GM18505 (cell line): ENCODE data around the gene LPIN1.
"Not testable (repeated sequence)": the region's sequence is repeated elsewhere in the genome, so short reads cannot be mapped to it uniquely, and the experiment has no call there.

Experiments used
- ATAC-seq: cut with Tn5 transposase; IDR thresholded peaks from one replicate; pipeline ENCODE4 v1.9.1; 2021; ENCODE audit not compliant: unreplicated experiment
- POLR2A ChIP-seq: IDR thresholded peaks from 4 replicates; pipeline ENCODE4 v1.6.1; 2011; ENCODE audit warnings: borderline replicate concordance; ENCODE audit not compliant: insufficient read depth, insufficient read length; ENCODE audit errors: extremely low read depth

Gene LPIN1

DNA sequence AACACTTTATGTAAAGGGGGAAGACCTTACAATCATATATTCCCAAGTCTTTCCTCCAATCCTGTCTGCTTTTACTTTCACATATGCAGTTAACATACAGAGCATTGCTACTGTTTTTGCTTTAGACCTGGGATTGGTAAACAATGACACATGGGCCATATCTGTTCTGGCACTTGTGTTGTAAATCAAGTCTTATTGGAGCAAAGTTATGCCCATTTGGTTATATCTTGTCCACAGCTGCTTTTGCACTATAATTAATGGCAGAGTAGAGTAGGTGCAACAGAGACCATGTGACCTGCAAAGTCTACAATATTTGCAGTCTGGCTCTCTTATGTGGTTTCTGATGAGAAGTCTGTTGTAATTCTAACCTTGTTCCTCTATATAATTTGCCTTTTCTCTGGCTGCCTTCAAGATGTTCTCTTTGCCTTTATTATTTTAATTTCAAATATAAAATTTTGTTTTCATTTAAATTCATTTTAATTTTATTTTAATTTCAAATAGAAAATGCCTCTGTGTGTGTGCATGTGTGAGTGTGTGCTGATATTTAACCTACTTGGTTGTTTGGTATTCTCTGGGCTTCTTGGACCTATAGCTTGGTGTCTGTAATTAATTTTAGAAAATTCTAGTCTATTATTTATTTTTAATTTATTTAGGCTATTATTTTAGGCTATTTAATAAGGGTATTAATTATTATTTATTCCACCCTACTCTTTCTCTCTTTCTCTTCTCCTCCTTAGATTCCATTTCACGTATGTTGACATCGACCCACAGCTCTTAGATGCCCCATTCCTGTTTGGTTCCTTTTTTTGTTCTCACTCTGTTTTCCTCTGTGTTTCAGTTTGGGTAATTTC is 16.8 kb upstream of the LPIN1 start:
- no peak for TF ChIP-seq POLR2A
- no peak for ATAC-seq

- ATAC-seq: not testable (repeated sequence)
These were observed 15.0 kb upstream of the LPIN1 start for GRCh38 chr2:11731214-11731984.

DNA sequence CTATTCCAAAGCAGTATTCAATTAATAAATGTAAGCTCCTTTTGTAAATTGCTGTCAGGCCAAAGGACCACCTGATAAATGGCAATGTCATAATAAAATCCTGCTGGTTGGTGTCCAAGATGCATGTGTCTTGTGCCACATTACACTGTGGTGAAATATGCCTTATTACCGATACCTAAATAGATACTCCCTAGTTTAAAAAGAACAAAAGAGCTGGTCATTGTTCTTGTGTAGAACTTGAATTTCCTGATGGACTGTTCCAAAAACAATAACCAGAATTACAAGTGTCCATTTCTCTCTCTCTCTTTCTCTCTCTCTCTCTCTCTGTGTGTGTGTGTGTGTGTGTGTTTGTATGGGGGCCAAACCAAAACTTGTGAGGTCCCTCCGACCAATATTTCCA is 13.8 kb upstream of the LPIN1 start:
- ATAC-seq: no peak
- no peak for TF ChIP-seq POLR2A

GRCh38 chr2:11737852-11738251 is 8.6 kb upstream of the LPIN1 start:
- ATAC-seq: not testable (repeated sequence)

GRCh38 chr2:11738589-11739436 is 7.6 kb upstream of the LPIN1 start:
- ATAC-seq: peak; percentile 63
- no peak for TF ChIP-seq POLR2A

- TF ChIP-seq POLR2A: no peak
- no peak for ATAC-seq
These were observed 5.7 kb upstream of the LPIN1 start for GRCh38 chr2:11740723-11741122.

GRCh38 chr2:11742317-11742701 is 4.1 kb upstream of the LPIN1 start:
- TF ChIP-seq POLR2A: no peak
- ATAC-seq: no peak

DNA sequence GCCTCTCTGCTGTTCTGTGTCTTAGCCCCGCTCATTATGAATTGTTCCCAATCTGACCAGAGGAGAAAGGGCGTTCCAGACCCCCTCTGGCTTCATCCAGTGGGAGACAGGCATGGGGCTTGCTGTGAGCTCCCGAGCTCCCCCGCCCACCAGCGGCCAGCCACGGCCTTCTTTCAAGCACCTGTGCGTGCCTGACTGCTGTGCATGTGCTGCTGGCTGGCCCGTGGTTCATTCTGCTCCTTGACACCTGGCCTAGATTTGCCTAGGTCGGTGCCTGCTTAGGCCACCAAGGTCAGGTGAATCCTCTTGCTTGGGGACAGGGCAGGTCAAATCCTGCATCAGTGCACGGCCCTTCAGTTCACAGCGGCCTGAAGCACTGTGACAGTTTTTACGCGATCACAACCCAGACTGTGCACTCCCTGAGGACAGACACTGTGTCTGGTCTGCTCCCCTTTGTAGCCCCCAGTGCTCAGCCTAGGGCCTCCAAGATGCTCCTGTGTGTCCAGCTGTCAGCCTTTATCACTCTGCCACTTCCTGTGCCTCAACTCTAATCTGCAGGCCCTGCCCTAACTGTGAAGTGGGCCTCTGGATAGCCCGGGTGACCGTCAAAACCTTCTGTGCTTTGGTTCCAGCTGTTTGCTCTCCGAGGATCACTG is 3.6 kb upstream of the LPIN1 start:
- ATAC-seq: no peak

DNA sequence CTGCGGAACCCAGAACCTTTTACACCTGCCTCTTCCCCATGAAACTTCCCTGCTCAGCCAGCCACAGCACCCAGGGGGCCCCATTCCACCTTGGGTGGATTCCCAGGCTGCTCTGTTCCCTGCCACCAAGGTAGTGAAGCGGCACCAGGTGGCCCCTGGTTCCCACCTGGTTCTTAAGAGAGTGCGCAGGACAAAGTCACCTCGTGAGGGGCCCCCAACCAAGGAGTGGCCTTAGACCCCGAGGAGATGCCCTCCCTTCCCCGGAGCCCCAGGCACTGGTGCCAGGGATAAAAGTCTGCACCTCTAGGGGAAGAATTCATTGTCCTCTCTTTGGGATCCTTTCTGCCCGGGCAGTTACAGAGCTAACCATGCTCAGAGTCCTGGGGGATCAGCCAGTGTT is 3.1 kb upstream of the LPIN1 start:
- TF ChIP-seq POLR2A: no peak
- no peak for ATAC-seq

More for the DNA sequence above, 3.6 kb upstream of the LPIN1 start:
- TF ChIP-seq POLR2A: no peak

DNA sequence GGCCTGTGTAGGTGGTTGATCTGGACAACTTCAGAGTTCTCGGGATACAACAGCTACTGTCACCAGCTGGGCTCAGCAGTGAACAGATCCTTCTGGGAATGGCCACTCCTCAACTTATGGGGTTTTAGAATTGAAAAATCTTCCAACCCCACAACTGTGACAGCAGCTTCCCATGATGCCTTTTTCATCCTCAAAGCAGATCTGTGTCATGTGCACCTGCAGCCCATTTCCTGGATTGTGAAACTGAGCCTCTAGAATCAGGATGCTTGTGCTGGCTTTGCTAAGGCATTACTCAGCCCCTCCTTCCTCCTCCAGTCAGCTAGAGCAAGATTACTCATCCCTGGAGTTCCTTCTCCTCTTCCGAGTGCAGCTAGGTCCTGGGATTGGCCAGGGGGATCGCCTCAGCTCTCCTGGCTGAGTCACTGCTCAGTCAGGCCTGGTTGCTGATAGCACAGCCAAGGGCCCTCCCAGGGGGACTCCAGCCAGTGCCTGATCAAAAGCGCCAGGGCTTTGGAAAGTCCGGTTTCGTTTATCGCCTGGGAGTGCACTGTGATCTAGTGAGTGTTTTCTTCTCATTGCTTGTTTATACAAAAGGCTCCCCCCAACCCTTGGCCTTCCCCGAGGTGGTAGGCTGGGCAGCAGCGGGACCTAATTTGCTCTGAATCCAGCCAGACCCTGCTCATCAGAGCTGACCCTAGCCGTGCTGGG is 2.4 kb upstream of the LPIN1 start:
- peak; percentile 38 for TF ChIP-seq POLR2A
- ATAC-seq: peak; percentile 48

DNA sequence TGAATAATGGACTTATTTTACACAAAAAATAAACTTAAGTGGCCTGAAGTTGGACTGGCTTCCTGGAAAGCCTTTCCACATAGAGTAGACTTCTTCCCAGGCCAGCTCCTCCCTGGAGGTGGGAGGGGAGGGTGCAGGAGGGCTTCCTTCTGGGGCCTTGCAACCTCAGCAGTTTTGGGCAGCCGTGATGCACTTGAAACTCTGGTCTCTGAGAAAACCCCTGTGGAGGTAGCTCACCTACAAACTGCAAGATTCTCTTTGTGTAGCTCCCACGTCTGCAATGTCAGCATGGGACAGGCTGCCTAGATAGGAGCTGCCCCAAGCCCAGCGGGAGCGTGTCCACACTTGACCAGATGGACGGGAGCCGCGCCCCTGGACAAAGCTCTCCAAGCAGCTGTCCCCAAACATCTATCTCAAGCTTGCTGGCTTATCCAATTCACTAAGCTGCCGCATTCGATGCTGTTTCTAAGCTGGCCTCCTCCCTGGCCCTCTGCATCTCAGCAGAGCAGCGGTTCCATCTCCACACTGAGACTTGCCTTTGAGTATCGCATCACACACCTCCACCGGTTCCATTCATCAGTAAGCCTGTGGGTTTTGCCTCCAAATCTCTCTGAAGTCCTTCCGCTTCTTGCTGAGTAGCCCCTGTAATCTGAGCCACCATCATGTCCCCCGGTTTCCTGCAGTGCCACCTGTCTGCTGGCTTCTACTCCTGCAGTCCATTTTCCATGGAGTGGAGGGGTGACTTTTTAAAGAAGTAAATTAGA is 1.6 kb upstream of the LPIN1 start:
- ATAC-seq: no peak
- TF ChIP-seq POLR2A: no peak
